Endothelial cell of umbilical vein (primary cell): ENCODE results near the gene ATP5IF1. TPM values are rescaled to one million over a fixed set of nuclear protein-coding genes. Genes with fewer than 3 reads are reported as not detected.

Experiments used
- BruUV-seq: library from RNA; stranded (reverse); fragments of 400-500 nt; replicated peaks from 2 replicates; lab custom pipeline; 2021; lab: Mats Ljungman, UMichigan
- CTCF ChIA-PET: fragments of 300-600, 350-600 bp; sonication (Branson Sonifier 250); formaldehyde crosslinking; loops from one replicate; lab custom pipeline; 2021; ENCODE audit warnings: antibody characterized with exemption, inconsistent platforms; lab: Charles Lee
- POLR2A ChIA-PET: fragments of 300-600, 350-600 bp; sonication (Branson Sonifier 250); formaldehyde crosslinking; loops from one replicate; lab custom pipeline; 2021; ENCODE audit warnings: antibody characterized with exemption, inconsistent platforms; lab: Charles Lee
- DNase-seq: peaks from one replicate; pipeline ENCODE4 v3.0.0-alpha.2; 2011; ENCODE audit warnings: low read depth, low spot score
- FAIRE-seq: peaks from 2 replicates; lab custom pipeline; 2011; peaks lifted over from hg19 to GRCh38; lab: Jason Lieb, UNC
- H2AFZ ChIP-seq: 2 replicates; pipeline ENCODE4 v1.6.0; 2012; ENCODE audit warnings: low read depth, low read length, control low read depth, inconsistent platforms
- H3K27ac ChIP-seq: 2 replicates; pipeline ENCODE4 v1.5.1; 2011; ENCODE audit warnings: low read depth, mild to moderate bottlenecking, control low read depth, low read length, moderate library complexity; ENCODE audit not compliant: insufficient read depth
- H3K27me3 ChIP-seq, 2 experiments: 2 replicates each; pipeline versions ENCODE4 v1.6.0 to v1.6.1; 2011; ENCODE audit warnings: low read length in 2 of 2, mixed read lengths in 1 of 2; ENCODE audit not compliant: control insufficient read depth in 2 of 2, insufficient read depth in 2 of 2
- H3K36me3 ChIP-seq, 2 experiments: 2 replicates in 1 of 2; 3 replicates in 1 of 2; pipeline ENCODE4 v1.5.1; 2011; ENCODE audit warnings: low read length in 2 of 2, mild to moderate bottlenecking in 1 of 2, moderate library complexity in 1 of 2; ENCODE audit not compliant: control insufficient read depth in 2 of 2, insufficient read depth in 2 of 2; ENCODE audit errors: extremely low read depth in 1 of 2
- H3K4me1 ChIP-seq: 3 replicates; pipeline ENCODE4 v1.5.1; 2011; ENCODE audit warnings: mild to moderate bottlenecking, low read length; ENCODE audit not compliant: control insufficient read depth, insufficient read depth; ENCODE audit errors: extremely low read depth
- H3K4me2 ChIP-seq: 2 replicates; pipeline ENCODE4 v1.6.1; 2011; ENCODE audit warnings: low read length, control low read depth, mixed read lengths; ENCODE audit not compliant: insufficient read depth
- H3K4me3 ChIP-seq, 3 experiments: fragments of 200-600 bp in 1 of 3; sonication (generic), shearing (Covaris generic) in 1 of 3; replicated peaks in 1 of 3; 2 replicates each; pipeline ENCODE4 v1.5.1; 2011 to 2016; ENCODE audit warnings: control low read depth in 3 of 3, low read length in 3 of 3, mild to moderate bottlenecking in 2 of 3, inconsistent platforms in 1 of 3, low read depth in 1 of 3, moderate library complexity in 1 of 3; ENCODE audit not compliant: insufficient read depth in 1 of 3
- H3K79me2 ChIP-seq: 2 replicates; pipeline ENCODE4 v1.6.0; 2012; ENCODE audit warnings: low read length, inconsistent platforms; ENCODE audit not compliant: control insufficient read depth, insufficient read depth
- H3K9ac ChIP-seq: replicated peaks from 2 replicates; pipeline ENCODE3; 2011; ENCODE audit warnings: low read length, control low read depth; ENCODE audit not compliant: insufficient read depth; ENCODE audit errors: extremely low read depth
- H3K9me1 ChIP-seq: replicated peaks from 3 replicates; pipeline ENCODE4 v1.6.0; 2011; ENCODE audit warnings: mild to moderate bottlenecking, low read length; ENCODE audit not compliant: control insufficient read depth, insufficient read depth; ENCODE audit errors: extremely low read depth
- H3K9me3 ChIP-seq: replicated peaks from 2 replicates; pipeline ENCODE4 v1.5.1; 2012; ENCODE audit warnings: low read length, inconsistent platforms; ENCODE audit not compliant: control insufficient read depth, insufficient read depth
- H4K20me1 ChIP-seq: replicated peaks from 2 replicates; pipeline ENCODE3; 2011; ENCODE audit warnings: mild to moderate bottlenecking, low read length; ENCODE audit not compliant: control insufficient read depth, insufficient read depth; ENCODE audit errors: extremely low read depth
- EZH2 ChIP-seq: IDR thresholded peaks from 2 replicates; pipeline ENCODE4 v1.6.1; 2012; ENCODE audit warnings: borderline replicate concordance, low read depth, mild to moderate bottlenecking, moderate library complexity, low read length, inconsistent platforms; ENCODE audit not compliant: severe bottlenecking
- FOS ChIP-seq: IDR thresholded peaks from 2 replicates; pipeline ENCODE4 v1.6.1; 2011; ENCODE audit warnings: mild to moderate bottlenecking, low read length, moderate library complexity, borderline replicate concordance; ENCODE audit not compliant: insufficient read depth
- GATA2 ChIP-seq: IDR thresholded peaks from 2 replicates; pipeline ENCODE4 v1.7.0; 2011; ENCODE audit warnings: low read depth, mild to moderate bottlenecking, moderate library complexity, mixed read lengths, low read length; ENCODE audit not compliant: insufficient read length, insufficient read depth
- JUN ChIP-seq: IDR thresholded peaks from 2 replicates; pipeline ENCODE4 v1.6.1; 2011; ENCODE audit warnings: borderline replicate concordance, low read depth; ENCODE audit not compliant: insufficient read length, insufficient read depth
- MYC ChIP-seq: IDR thresholded peaks from one replicate; pipeline ENCODE4 v1.6.1; 2011; ENCODE audit warnings: mild to moderate bottlenecking, low read depth, low read length
- POLR2A ChIP-seq: IDR thresholded peaks from 2 replicates; pipeline ENCODE4 v1.6.1; 2012; ENCODE audit warnings: low read depth, mild to moderate bottlenecking, control low read depth, low read length
- POLR2AphosphoS5 ChIP-seq: IDR thresholded peaks from 2 replicates; pipeline ENCODE4 v1.6.1; 2012; ENCODE audit warnings: low read depth, mild to moderate bottlenecking, control low read depth, low read length, moderate library complexity; ENCODE audit not compliant: insufficient read depth
- dilution Hi-C: fragments of 300-500 bp; cut with MboI; formaldehyde crosslinking; loops from one replicate; pipeline ENCODE4 v1.15.0; 2019; ENCODE audit warnings: low sequenced_read_pairs; ENCODE audit not compliant: extremely low pct_ligation_motif_present
- intact Hi-C: fragments of 100-400 bp; cut with micrococcal nuclease; formaldehyde crosslinking; loops from one replicate; pipeline ENCODE4 v1.10.0; 2022
- polyA plus RNA-seq, 4 experiments: library from polyadenylated mRNA; depleted of rRNA in 3 of 4; stranded (reverse) in 3 of 4; unstranded in 1 of 4; fragments of >200 nt; gene quantifications; 2 replicates each; pipeline versions ENCODE4 v1.2.1 to v1.2.3, GENCODE V29; 2011 to 2012; ENCODE audit warnings: missing spikeins in 1 of 4
- total RNA-seq: library from RNA; stranded (reverse); gene quantifications from 2 replicates; pipeline ENCODE4 v1.2.3, GENCODE V29; 2021
- TF ChIP-seq, protein P1 (sequence below), 2 donors: IDR thresholded peaks; 1 replicate in 1 of 2; 2 replicates in 1 of 2; pipeline ENCODE4 v1.5.1; 2011; ENCODE audit warnings: low read length in 2 of 2, mild to moderate bottlenecking in 2 of 2, moderate library complexity in 2 of 2, control low read depth in 1 of 2, inconsistent platforms in 1 of 2, low read depth in 1 of 2; ENCODE audit not compliant: insufficient read depth in 1 of 2; ENCODE audit errors: extremely low read depth in 1 of 2
- TF ChIP-seq, protein P2 (sequence below): IDR thresholded peaks from 2 replicates; pipeline ENCODE4 v1.6.1; 2011; ENCODE audit not compliant: insufficient read depth, insufficient read length

Gene ATP5IF1
- total and polyA plus RNA-seq, 2 donors (not counting 3 experiments of a cell fraction or from before 2014, with no cell fraction given), result 133 to 243 TPM

DNA sequence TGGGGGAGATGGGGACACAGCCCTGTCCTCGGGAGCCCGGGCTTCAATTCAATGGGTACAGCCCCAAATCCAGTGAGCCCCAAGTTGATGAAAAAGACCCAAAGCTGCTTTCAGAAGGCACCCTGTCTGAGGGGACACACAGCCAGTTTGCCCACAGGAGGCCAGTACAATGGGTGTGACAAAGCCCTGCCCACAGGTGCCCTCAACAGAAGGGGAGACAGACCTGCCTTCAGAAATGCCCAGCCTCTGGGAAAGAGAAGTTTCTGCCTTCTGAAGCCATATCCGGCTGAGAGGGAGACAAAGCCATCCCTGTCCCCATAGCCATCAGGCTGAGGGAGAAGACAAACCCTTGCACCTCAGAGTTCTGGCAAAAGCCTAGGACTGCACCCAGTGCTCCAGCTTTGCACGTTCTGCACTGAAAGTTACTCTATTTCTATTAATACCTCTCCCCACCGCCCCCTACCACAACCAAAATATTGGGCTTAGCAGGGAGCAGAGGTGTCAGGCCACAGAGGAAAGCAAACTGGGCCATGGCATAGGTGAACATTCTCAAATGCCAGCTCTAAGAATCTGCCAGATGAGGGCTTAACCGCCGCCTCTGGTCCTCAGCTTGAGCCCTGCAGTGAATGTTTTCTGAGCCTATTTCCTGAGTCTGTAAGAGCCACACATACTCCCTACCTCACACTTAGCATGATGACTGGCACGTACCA, 41.4 kb upstream of the ATP5IF1 start:
- BruUV-seq, result no TSS peak
- Histone ChIP-seq H3K9me1 (no peaks in the 10 kb centered on the region), H3K4me2 (no peak overlapping the region), H3K4me3 (no peak overlapping the region), H3K9ac (no peak overlapping the region), H3K4me1 (peaks cover 3% of the 10 kb centered on the region), H3K36me3 (peaks cover 0 to 5% of the 10 kb centered on the region in 2 experiments), H2AFZ (no peak overlapping the region), H3K79me2 (no peaks in the 10 kb centered on the region), H3K9me3 (no peaks in the 10 kb centered on the region), H3K27me3 (no peaks in the 10 kb centered on the region), H3K27ac (no peak overlapping the region), H4K20me1 (no peaks in the 10 kb centered on the region)
- FAIRE-seq (no peak), DNase-seq (no peak)
- TF ChIP-seq GATA2 (no peak), POLR2A (no peak), JUN (no peak), MYC (no peak), POLR2AphosphoS5 (no peak), EZH2 (no peak), FOS (no peak)
- TF ChIP-seq, protein P1, sequence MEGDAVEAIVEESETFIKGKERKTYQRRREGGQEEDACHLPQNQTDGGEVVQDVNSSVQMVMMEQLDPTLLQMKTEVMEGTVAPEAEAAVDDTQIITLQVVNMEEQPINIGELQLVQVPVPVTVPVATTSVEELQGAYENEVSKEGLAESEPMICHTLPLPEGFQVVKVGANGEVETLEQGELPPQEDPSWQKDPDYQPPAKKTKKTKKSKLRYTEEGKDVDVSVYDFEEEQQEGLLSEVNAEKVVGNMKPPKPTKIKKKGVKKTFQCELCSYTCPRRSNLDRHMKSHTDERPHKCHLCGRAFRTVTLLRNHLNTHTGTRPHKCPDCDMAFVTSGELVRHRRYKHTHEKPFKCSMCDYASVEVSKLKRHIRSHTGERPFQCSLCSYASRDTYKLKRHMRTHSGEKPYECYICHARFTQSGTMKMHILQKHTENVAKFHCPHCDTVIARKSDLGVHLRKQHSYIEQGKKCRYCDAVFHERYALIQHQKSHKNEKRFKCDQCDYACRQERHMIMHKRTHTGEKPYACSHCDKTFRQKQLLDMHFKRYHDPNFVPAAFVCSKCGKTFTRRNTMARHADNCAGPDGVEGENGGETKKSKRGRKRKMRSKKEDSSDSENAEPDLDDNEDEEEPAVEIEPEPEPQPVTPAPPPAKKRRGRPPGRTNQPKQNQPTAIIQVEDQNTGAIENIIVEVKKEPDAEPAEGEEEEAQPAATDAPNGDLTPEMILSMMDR (IDR thresholded peaks at IDR 0.05; ENCODE audit: extremely low read depth in 1 of 2, insufficient read depth in 1 of 2, low read depth in 1 of 2, low read length in 2 of 2), result no peak
- TF ChIP-seq, protein P2, sequence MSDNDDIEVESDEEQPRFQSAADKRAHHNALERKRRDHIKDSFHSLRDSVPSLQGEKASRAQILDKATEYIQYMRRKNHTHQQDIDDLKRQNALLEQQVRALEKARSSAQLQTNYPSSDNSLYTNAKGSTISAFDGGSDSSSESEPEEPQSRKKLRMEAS, result no peak
- dilution Hi-C loops, result no loop called here
- ChIA-PET CTCF (interaction anchor here (0.7 to 5.0 kb wide), 5 partner anchors 15 to 104 kb away, joined by 3 to 47 read pairs (median 4); no protein-coding TSS in a partner anchor), POLR2A (no interaction called here)
- intact Hi-C loops, result no loop called here
